MCF 10A (cell line): ENCODE measurements around the gene RERE. TPM values are rescaled to one million over a fixed set of nuclear protein-coding genes. Genes with fewer than 3 reads are reported as not detected.

Experiments used
- BruUV-seq: library from RNA; stranded (reverse); fragments of 400-500 nt; replicated peaks from 2 replicates; lab custom pipeline; 2021; lab: Mats Ljungman, UMichigan
- CTCF ChIA-PET: fragments of 300-600 bp; sonication (Branson Sonifier 250); formaldehyde crosslinking; extraction: SDS; loops from one replicate; lab custom pipeline; 2021; ENCODE audit warnings: antibody characterized with exemption, inconsistent platforms; lab: Yijun Ruan, JAX
- POLR2A ChIA-PET: fragments of 300-600, 350-650 bp; sonication (Branson Sonifier 250); formaldehyde crosslinking; extraction: SDS; loops from one replicate; lab custom pipeline; 2020; ENCODE audit warnings: antibody characterized with exemption, inconsistent platforms; lab: Yijun Ruan, JAX
- DNase-seq: peaks from one replicate; pipeline ENCODE4 v3.0.0-alpha.2; 2018; ENCODE audit not compliant: unreplicated experiment
- H3K27ac Mint-ChIP-seq: one replicate; pipeline ENCODE4 v1.8.0; 2022; ENCODE audit warnings: mild to moderate bottlenecking, low read depth, mixed read lengths; ENCODE audit not compliant: unreplicated experiment
- H3K27me3 Mint-ChIP-seq: one replicate; pipeline ENCODE4 v1.8.0; 2022; ENCODE audit warnings: mixed read lengths; ENCODE audit not compliant: insufficient read depth, unreplicated experiment
- H3K36me3 Mint-ChIP-seq: one replicate; pipeline ENCODE4 v1.8.0; 2022; ENCODE audit warnings: mild to moderate bottlenecking, moderate library complexity, mixed read lengths; ENCODE audit not compliant: insufficient read depth, unreplicated experiment
- H3K4me1 Mint-ChIP-seq: one replicate; pipeline ENCODE4 v1.8.0; 2022; ENCODE audit warnings: mixed read lengths; ENCODE audit not compliant: insufficient read depth, unreplicated experiment
- H3K4me3 Mint-ChIP-seq: one replicate; pipeline ENCODE4 v1.8.0; 2022; ENCODE audit warnings: mild to moderate bottlenecking, moderate library complexity, mixed read lengths; ENCODE audit not compliant: unreplicated experiment
- H3K9me3 Mint-ChIP-seq: one replicate; pipeline ENCODE4 v1.8.0; 2022; ENCODE audit warnings: mixed read lengths; ENCODE audit not compliant: unreplicated experiment
- CTCF ChIP-seq: fragments of 200-600 bp; IDR thresholded peaks from one replicate; pipeline ENCODE4 v1.8.0; 2022; ENCODE audit warnings: antibody characterized with exemption, mild to moderate bottlenecking; ENCODE audit not compliant: unreplicated experiment
- intact Hi-C: fragments of 100-400 bp; cut with micrococcal nuclease; formaldehyde crosslinking; loops from 2 replicates; pipeline ENCODE4 v1.14.1; 2022
- total RNA-seq: library from RNA; stranded (reverse); gene quantifications from 2 replicates; pipeline ENCODE4 v1.2.3, GENCODE V29; 2022

RERE gene
- total RNA-seq, 1 experiment from 2014 or later, result 48.4 TPM

- POLR2A ChIA-PET, result interaction anchor here (0.6 to 0.7 kb wide), 2 partner anchors 39 to 470 kb away, joined by 3 to 5 read pairs; no protein-coding TSS in a partner anchor
- peaks cover 22% of the 10 kb centered on the region for H3K36me3 Mint-ChIP-seq
Measured at GRCh38 chr1:8386247-8386646, 431.2 kb downstream of the RERE start.

GRCh38 chr1:8384577-8384976 is 432.9 kb downstream of the RERE start:
- Mint-ChIP-seq H3K27ac (no peak overlapping the region), H3K27me3 (no peaks in the 10 kb centered on the region), H3K4me3 (no peak overlapping the region), H3K36me3 (peaks cover 16% of the 10 kb centered on the region), H3K4me1 (peaks cover 8% of the 10 kb centered on the region), H3K9me3 (no peaks in the 10 kb centered on the region)
- BruUV-seq, result no TSS peak
- CTCF ChIA-PET, result interaction anchor here (1.2 to 1.6 kb wide), 2 partner anchors 25 to 186 kb away, joined by 3 read pairs; no protein-coding TSS in a partner anchor
- intact Hi-C loops, result no loop called here
- no peak for DNase-seq
- POLR2A ChIA-PET, result interaction anchor here (0.5 kb wide), 1 partner anchor 420 kb away, joined by 3 read pairs; no protein-coding TSS in a partner anchor
- TF ChIP-seq CTCF, result no peak

More at GRCh38 chr1:8386247-8386646, 431.2 kb downstream of the RERE start:
- H3K27ac Mint-ChIP-seq, result no peak overlapping the region
- H3K27me3 Mint-ChIP-seq, result no peaks in the 10 kb centered on the region
- intact Hi-C loops, result no loop called here
- H3K4me1 Mint-ChIP-seq, result peaks cover 9% of the 10 kb centered on the region
- CTCF ChIA-PET, result interaction anchor here (0.6 to 1.3 kb wide), 3 partner anchors 10 to 139 kb away, joined by 3 to 4 read pairs (median 3); no protein-coding TSS in a partner anchor
- no peaks in the 10 kb centered on the region for H3K9me3 Mint-ChIP-seq
- no peak for TF ChIP-seq CTCF
- no TSS peak for BruUV-seq
- no peak for DNase-seq
- no peak overlapping the region for H3K4me3 Mint-ChIP-seq

GRCh38 chr1:8384088-8384487 is 433.4 kb downstream of the RERE start:
- H3K36me3 Mint-ChIP-seq, result peaks cover 18% of the 10 kb centered on the region

More at GRCh38 chr1:8384088-8384487, 433.4 kb downstream of the RERE start:
- no peak for DNase-seq
- Mint-ChIP-seq H3K27ac (no peak overlapping the region), H3K27me3 (no peaks in the 10 kb centered on the region), H3K9me3 (no peaks in the 10 kb centered on the region), H3K4me1 (peaks cover 5% of the 10 kb centered on the region), H3K4me3 (no peak overlapping the region)
- intact Hi-C loops, result no loop called here
- BruUV-seq, result no TSS peak
- no peak for TF ChIP-seq CTCF
- POLR2A ChIA-PET, result no interaction called here
- CTCF ChIA-PET, result interaction anchor here (1.6 kb wide), 1 partner anchor 187 kb away, joined by 3 read pairs; no protein-coding TSS in a partner anchor
